SK-N-SH (cell line): ENCODE measurements around the gene MARCKSL1. TPM values are rescaled to one million over a fixed set of nuclear protein-coding genes. Genes with fewer than 3 reads are reported as not detected.

Experiments used
- CTCF ChIA-PET: fragments of 300-600, 350-600 bp; formaldehyde crosslinking; extraction: SDS; loops from one replicate; lab custom pipeline; 2021; lab: Yijun Ruan, JAX
- POLR2A ChIA-PET: fragments of 350-600 bp; sonication (Branson Sonifier 250); formaldehyde crosslinking; extraction: SDS; loops from one replicate; lab custom pipeline; 2020; ENCODE audit warnings: antibody characterized with exemption, inconsistent platforms; lab: Yijun Ruan, JAX
- DNase-seq: peaks from one replicate; pipeline ENCODE4 v3.0.0; 2012
- H2AFZ ChIP-seq: fragments of 200-600 bp; sonication (generic); 2 replicates; pipeline ENCODE4 v1.8.1; 2016; ENCODE audit warnings: antibody characterized with exemption, mild to moderate bottlenecking, low read depth
- H3F3A ChIP-seq: fragments of 200-600 bp; sonication (generic); replicated peaks from 2 replicates; pipeline ENCODE3; 2016; ENCODE audit warnings: antibody characterized with exemption, mild to moderate bottlenecking; ENCODE audit not compliant: insufficient read depth
- H3K27ac ChIP-seq, 2 experiments: fragments of 200-500 bp in 1 of 2; fragments of 200-600 bp in 1 of 2; sonication (Bioruptor generic) in 1 of 2; sonication (generic), shearing (Covaris generic) in 1 of 2; 2 replicates each; pipeline versions ENCODE4 v1.5.1 to v1.6.1; 2014 to 2016; ENCODE audit warnings: low read depth in 2 of 2, inconsistent platforms in 1 of 2, low read length in 1 of 2, mild to moderate bottlenecking in 1 of 2, mixed read lengths in 1 of 2
- H3K27me3 ChIP-seq: fragments of 200-600 bp; sonication (generic), shearing (Covaris generic); 2 replicates; pipeline ENCODE4 v1.6.1; 2016; ENCODE audit warnings: mixed run types; ENCODE audit not compliant: insufficient read depth
- H3K36me3 ChIP-seq, 2 experiments: fragments of 200-500 bp in 1 of 2; fragments of 200-600 bp in 1 of 2; sonication (Bioruptor generic) in 1 of 2; sonication (generic) in 1 of 2; replicated peaks in 1 of 2; 2 replicates each; pipeline versions ENCODE3 to v1.5.1; 2014 to 2016; ENCODE audit warnings: low read length in 1 of 2, mild to moderate bottlenecking in 1 of 2; ENCODE audit not compliant: insufficient read depth in 2 of 2, control insufficient read depth in 1 of 2
- H3K4me1 ChIP-seq, 2 experiments: fragments of 200-500 bp in 1 of 2; fragments of 200-600 bp in 1 of 2; sonication (Bioruptor generic) in 1 of 2; sonication (generic), shearing (Covaris generic) in 1 of 2; 2 replicates each; pipeline versions ENCODE4 v1.5.1 to v1.6.1; 2014 to 2016; ENCODE audit warnings: low read depth in 1 of 2, low read length in 1 of 2, mixed run types in 1 of 2; ENCODE audit not compliant: insufficient read depth in 2 of 2, control insufficient read depth in 1 of 2
- H3K4me2 ChIP-seq: fragments of 200-600 bp; sonication (generic), shearing (Covaris generic); 2 replicates; pipeline ENCODE4 v1.6.1; 2017; ENCODE audit warnings: mixed run types
- H3K4me3 ChIP-seq, 2 experiments: fragments of 200-500 bp in 1 of 2; fragments of 200-600 bp in 1 of 2; sonication (Bioruptor generic) in 1 of 2; sonication (generic), shearing (Covaris generic) in 1 of 2; 2 replicates each; pipeline versions ENCODE4 v1.5.1 to v1.8.1; 2014 to 2016; ENCODE audit warnings: low read depth in 2 of 2, inconsistent platforms in 1 of 2, low read length in 1 of 2, mild to moderate bottlenecking in 1 of 2, mixed read lengths in 1 of 2, moderate library complexity in 1 of 2
- H3K79me2 ChIP-seq: fragments of 200-600 bp; sonication (generic); 2 replicates; pipeline ENCODE4 v1.8.1; 2017; ENCODE audit warnings: mild to moderate bottlenecking; ENCODE audit not compliant: insufficient read depth
- H3K9ac ChIP-seq: fragments of 200-600 bp; sonication (generic); 2 replicates; pipeline ENCODE4 v1.6.1; 2017; ENCODE audit warnings: mixed run types
- H3K9me2 ChIP-seq: fragments of 200-600 bp; sonication (generic); 2 replicates; pipeline ENCODE4 v1.6.1; 2017; ENCODE audit warnings: mixed run types
- H3K9me3 ChIP-seq: fragments of 200-600 bp; sonication (generic); 2 replicates; pipeline ENCODE4 v1.6.1; 2017; ENCODE audit warnings: mixed run types, mild to moderate bottlenecking, moderate library complexity
- H4K20me1 ChIP-seq: fragments of 200-600 bp; sonication (generic); 2 replicates; pipeline ENCODE4 v1.6.1; 2017; ENCODE audit warnings: mild to moderate bottlenecking, mixed run types; ENCODE audit not compliant: insufficient read depth
- EZH2phosphoT487 ChIP-seq: fragments of 200-600 bp; sonication (generic); IDR thresholded peaks from 2 replicates; pipeline ENCODE4 v1.6.1; 2017; ENCODE audit warnings: low read depth, mixed run types, mild to moderate bottlenecking, antibody characterized with exemption, moderate library complexity, borderline replicate concordance
- FOXM1 ChIP-seq: IDR thresholded peaks from 2 replicates; pipeline ENCODE4 v1.4.0; 2012; ENCODE audit warnings: low read depth, mild to moderate bottlenecking
- GATA2 ChIP-seq: sonication (generic); formaldehyde crosslinking; IDR thresholded peaks from 2 replicates; pipeline ENCODE4 v1.5.0; 2020; ENCODE audit warnings: mild to moderate bottlenecking, missing genetic modification reagents
- IRF3 ChIP-seq: fragments of 150-350 bp; IDR thresholded peaks from 2 replicates; pipeline ENCODE4 v1.6.1; 2016; ENCODE audit warnings: mild to moderate bottlenecking, low read depth, low read length
- JUND ChIP-seq: IDR thresholded peaks from 2 replicates; pipeline ENCODE4 v1.4.0; 2012
- MAX ChIP-seq: IDR thresholded peaks from 2 replicates; pipeline ENCODE4 v1.4.0; 2012; ENCODE audit warnings: low read depth
- MXI1 ChIP-seq: IDR thresholded peaks from 2 replicates; pipeline ENCODE4 v1.6.1; 2012; ENCODE audit warnings: mild to moderate bottlenecking, low read depth, low read length, improper control_type of control experiment
- POLR2AphosphoS5 ChIP-seq: IDR thresholded peaks from 2 replicates; pipeline ENCODE4 v1.6.1; 2012; ENCODE audit warnings: low read depth, low read length
- RCOR1 ChIP-seq: fragments of 150-350 bp; IDR thresholded peaks from 2 replicates; pipeline ENCODE4 v1.6.1; 2017; ENCODE audit warnings: antibody characterized with exemption, low read length
- RFX5 ChIP-seq: IDR thresholded peaks from 2 replicates; pipeline ENCODE4 v1.6.1; 2012; ENCODE audit warnings: mild to moderate bottlenecking, improper control_type of control experiment, low read length
- SIN3A ChIP-seq: IDR thresholded peaks from 2 replicates; pipeline ENCODE4 v1.6.1; 2012; ENCODE audit warnings: low read depth, mild to moderate bottlenecking, low read length, moderate library complexity, borderline replicate concordance
- SMC3 ChIP-seq: IDR thresholded peaks from 2 replicates; pipeline ENCODE4 v1.6.1; 2012; ENCODE audit warnings: low read depth, low read length, improper control_type of control experiment
- TAF1 ChIP-seq: IDR thresholded peaks from 2 replicates; pipeline ENCODE4 v1.6.1; 2012; ENCODE audit warnings: low read depth, mild to moderate bottlenecking, low read length, moderate library complexity, borderline replicate concordance
- TEAD4 ChIP-seq: IDR thresholded peaks from 2 replicates; pipeline ENCODE4 v1.4.0; 2012; ENCODE audit warnings: mild to moderate bottlenecking, borderline replicate concordance; ENCODE audit not compliant: insufficient read depth
- WGBS: methylation state at CpG from one replicate; pipeline ENCODE4 v1.1.6; 2017; ENCODE audit warnings: low lambda C conversion rate; 5-methylcytosine and 5-hydroxymethylcytosine counted together
- polyA plus RNA-seq, 3 experiments: library from polyadenylated mRNA; depleted of rRNA; stranded (reverse); fragments of >200 nt; gene quantifications; 2 replicates each; pipeline ENCODE4 v1.2.3, GENCODE V29; 2012
- TF ChIP-seq, protein P1 (sequence below): fragments of 200-600 bp; sonication (generic); IDR thresholded peaks from 2 replicates; pipeline ENCODE4 v1.6.1; 2017; ENCODE audit warnings: antibody characterized with exemption, mild to moderate bottlenecking, moderate library complexity
- TF ChIP-seq, protein P2 (sequence below): IDR thresholded peaks from 2 replicates; pipeline ENCODE4 v1.6.1; 2012; ENCODE audit warnings: mild to moderate bottlenecking, low read depth, low read length, moderate library complexity
- TF ChIP-seq, protein P3 (sequence below): fragments of 150-350 bp; IDR thresholded peaks from 2 replicates; pipeline ENCODE4 v1.6.1; 2017; ENCODE audit warnings: antibody characterized with exemption, low read length, low read depth, borderline replicate concordance

The MARCKSL1 gene
- polyA plus RNA-seq, 1 of the 3 experiments (the other 2 are of a cell fraction) = 275 TPM

DNA sequence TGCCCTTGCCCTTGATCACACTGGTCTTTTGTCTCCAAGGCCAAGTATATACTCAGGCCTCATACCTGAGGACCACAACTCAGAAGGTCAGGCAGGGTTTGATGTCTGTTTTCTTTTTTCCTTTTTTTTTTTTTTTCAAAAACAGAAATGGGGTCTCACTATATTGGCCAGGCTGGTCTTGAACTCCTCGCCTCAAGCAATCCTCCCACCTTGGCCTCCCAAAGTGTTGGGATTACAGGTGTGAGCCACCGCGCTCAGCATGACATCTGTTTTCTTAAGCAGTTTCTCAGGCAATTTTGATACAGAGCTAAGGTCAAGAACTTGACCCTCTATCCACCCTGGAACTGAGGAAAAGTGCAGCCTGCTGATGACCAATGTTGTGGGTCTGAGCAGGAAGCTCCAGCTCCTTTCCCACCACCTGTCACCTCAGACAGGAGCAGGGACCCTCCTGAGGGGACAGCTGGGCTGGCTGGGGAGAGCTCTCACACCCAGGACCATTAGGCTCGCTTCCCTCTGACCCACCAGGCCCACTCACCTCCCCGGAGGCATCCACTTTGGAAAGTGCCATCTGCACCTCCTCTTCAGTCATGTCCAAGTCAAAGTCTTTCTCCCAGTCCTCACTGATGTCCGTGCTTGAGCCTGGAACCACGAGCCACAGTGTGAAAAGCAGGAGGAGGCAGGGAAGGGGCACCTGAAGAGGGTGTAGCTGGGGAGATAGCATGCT is 32.0 kb upstream of the MARCKSL1 start (continued):
- TF ChIP-seq EZH2phosphoT487 (no peak), TAF1 (no peak), IRF3 (no peak), POLR2AphosphoS5 (no peak), SMC3 (no peak)
- TF ChIP-seq, protein P1, sequence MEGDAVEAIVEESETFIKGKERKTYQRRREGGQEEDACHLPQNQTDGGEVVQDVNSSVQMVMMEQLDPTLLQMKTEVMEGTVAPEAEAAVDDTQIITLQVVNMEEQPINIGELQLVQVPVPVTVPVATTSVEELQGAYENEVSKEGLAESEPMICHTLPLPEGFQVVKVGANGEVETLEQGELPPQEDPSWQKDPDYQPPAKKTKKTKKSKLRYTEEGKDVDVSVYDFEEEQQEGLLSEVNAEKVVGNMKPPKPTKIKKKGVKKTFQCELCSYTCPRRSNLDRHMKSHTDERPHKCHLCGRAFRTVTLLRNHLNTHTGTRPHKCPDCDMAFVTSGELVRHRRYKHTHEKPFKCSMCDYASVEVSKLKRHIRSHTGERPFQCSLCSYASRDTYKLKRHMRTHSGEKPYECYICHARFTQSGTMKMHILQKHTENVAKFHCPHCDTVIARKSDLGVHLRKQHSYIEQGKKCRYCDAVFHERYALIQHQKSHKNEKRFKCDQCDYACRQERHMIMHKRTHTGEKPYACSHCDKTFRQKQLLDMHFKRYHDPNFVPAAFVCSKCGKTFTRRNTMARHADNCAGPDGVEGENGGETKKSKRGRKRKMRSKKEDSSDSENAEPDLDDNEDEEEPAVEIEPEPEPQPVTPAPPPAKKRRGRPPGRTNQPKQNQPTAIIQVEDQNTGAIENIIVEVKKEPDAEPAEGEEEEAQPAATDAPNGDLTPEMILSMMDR = no peak
- TF ChIP-seq, protein P2, sequence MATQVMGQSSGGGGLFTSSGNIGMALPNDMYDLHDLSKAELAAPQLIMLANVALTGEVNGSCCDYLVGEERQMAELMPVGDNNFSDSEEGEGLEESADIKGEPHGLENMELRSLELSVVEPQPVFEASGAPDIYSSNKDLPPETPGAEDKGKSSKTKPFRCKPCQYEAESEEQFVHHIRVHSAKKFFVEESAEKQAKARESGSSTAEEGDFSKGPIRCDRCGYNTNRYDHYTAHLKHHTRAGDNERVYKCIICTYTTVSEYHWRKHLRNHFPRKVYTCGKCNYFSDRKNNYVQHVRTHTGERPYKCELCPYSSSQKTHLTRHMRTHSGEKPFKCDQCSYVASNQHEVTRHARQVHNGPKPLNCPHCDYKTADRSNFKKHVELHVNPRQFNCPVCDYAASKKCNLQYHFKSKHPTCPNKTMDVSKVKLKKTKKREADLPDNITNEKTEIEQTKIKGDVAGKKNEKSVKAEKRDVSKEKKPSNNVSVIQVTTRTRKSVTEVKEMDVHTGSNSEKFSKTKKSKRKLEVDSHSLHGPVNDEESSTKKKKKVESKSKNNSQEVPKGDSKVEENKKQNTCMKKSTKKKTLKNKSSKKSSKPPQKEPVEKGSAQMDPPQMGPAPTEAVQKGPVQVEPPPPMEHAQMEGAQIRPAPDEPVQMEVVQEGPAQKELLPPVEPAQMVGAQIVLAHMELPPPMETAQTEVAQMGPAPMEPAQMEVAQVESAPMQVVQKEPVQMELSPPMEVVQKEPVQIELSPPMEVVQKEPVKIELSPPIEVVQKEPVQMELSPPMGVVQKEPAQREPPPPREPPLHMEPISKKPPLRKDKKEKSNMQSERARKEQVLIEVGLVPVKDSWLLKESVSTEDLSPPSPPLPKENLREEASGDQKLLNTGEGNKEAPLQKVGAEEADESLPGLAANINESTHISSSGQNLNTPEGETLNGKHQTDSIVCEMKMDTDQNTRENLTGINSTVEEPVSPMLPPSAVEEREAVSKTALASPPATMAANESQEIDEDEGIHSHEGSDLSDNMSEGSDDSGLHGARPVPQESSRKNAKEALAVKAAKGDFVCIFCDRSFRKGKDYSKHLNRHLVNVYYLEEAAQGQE = no peak
- TF ChIP-seq, all 33 proteins: peak for 0

DNA sequence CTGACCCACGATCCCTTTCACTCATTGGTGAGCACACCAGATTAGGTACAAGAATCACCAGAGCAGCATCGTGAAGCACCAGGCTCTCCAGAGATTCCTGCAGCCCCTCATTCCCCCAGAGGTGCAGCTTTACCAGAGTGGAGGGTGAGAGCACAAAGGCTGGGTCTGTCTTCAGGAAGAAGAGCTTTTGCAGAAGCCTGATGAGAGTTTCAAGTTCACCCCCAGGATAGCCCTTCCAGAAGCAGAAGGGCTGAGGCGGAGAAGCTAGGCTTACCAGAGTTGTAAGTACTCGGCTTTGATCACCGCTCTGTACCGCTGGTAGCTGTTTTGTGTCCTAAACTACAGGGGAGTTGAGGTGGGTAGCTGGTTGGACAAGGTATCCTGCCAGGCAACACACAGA is 29.4 kb upstream of the MARCKSL1 start:
- no peaks in the 10 kb centered on the region for H4K20me1 ChIP-seq
- H3K27me3 ChIP-seq = no peaks in the 10 kb centered on the region
- peaks cover 19 to 47% of the 10 kb centered on the region in 2 experiments for H3K36me3 ChIP-seq
- H3F3A ChIP-seq = peaks cover 6% of the 10 kb centered on the region
- no peak overlapping the region for H3K4me2 ChIP-seq
- H3K9ac ChIP-seq = no peak overlapping the region
- no peaks in the 10 kb centered on the region for H3K4me1 ChIP-seq
- no peak for DNase-seq
- WGBS = 97% methylated on average over 6 of the region's 6 CpGs
- H3K9me2 ChIP-seq = no peaks in the 10 kb centered on the region
- H3K9me3 ChIP-seq = no peaks in the 10 kb centered on the region
- no peak overlapping the region for H2AFZ ChIP-seq
- ChIA-PET CTCF (no interaction called here), POLR2A (no interaction called here)
- H3K27ac ChIP-seq = no peak overlapping the region
- H3K4me3 ChIP-seq = no peak overlapping the region
- no peaks in the 10 kb centered on the region for H3K79me2 ChIP-seq
- no peak for TF ChIP-seq RCOR1
- TF ChIP-seq, protein P3, sequence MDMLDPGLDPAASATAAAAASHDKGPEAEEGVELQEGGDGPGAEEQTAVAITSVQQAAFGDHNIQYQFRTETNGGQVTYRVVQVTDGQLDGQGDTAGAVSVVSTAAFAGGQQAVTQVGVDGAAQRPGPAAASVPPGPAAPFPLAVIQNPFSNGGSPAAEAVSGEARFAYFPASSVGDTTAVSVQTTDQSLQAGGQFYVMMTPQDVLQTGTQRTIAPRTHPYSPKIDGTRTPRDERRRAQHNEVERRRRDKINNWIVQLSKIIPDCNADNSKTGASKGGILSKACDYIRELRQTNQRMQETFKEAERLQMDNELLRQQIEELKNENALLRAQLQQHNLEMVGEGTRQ = no peak
- no peak for TF ChIP-seq MAX
- no peak for TF ChIP-seq TAF1
- TF ChIP-seq FOXM1 = no peak
- no peak for TF ChIP-seq JUND
- TF ChIP-seq SIN3A = no peak
- TF ChIP-seq SMC3 = no peak
- TF ChIP-seq TEAD4 = no peak
- TF ChIP-seq MXI1 = no peak
- no peak for TF ChIP-seq GATA2 (CRISPR knock-in tag)
- TF ChIP-seq RFX5 = no peak
- TF ChIP-seq, protein P2 = no peak
